ENCODE measurements around the gene TRPM3.
"Not testable (repeated sequence)": the region's sequence is repeated elsewhere in the genome, so short reads cannot be mapped to it uniquely, and the experiment has no call there.

The TRPM3 gene

GRCh38 chr9:70639853-70640814, 481.3 kb downstream of the TRPM3 start:
- Histone ChIP-seq H3K4me1 (ENCODE audit: insufficient read depth, insufficient read length) (no peaks in the 10 kb centered on the region), H3K9me3 (ENCODE audit: insufficient read depth, low read length) (no peaks in the 10 kb centered on the region), H3K36me3 (ENCODE audit: insufficient read depth, insufficient read length, low read length) (no peaks in the 10 kb centered on the region), H3K9ac (ENCODE audit: insufficient read length, low read depth) (no peak overlapping the region), H3K27me3 (ENCODE audit: insufficient read depth, insufficient read length) (no peaks in the 10 kb centered on the region), H3K4me3 (ENCODE audit: insufficient read length, low read depth) (no peak overlapping the region)
- DNase-seq (ENCODE audit: low read depth, low spot score) = peak; percentile 54
- TF ChIP-seq YY1 (IDR thresholded peaks at IDR 0.05; ENCODE audit: insufficient read depth, insufficient read length) (no peak), ZNF274 (IDR thresholded peaks at IDR 0.05; ENCODE audit: low read depth, low read length) (no peak), SUZ12 (IDR thresholded peaks at IDR 0.05; ENCODE audit: extremely low read depth, insufficient read depth, insufficient read length) (no peak)

DNA sequence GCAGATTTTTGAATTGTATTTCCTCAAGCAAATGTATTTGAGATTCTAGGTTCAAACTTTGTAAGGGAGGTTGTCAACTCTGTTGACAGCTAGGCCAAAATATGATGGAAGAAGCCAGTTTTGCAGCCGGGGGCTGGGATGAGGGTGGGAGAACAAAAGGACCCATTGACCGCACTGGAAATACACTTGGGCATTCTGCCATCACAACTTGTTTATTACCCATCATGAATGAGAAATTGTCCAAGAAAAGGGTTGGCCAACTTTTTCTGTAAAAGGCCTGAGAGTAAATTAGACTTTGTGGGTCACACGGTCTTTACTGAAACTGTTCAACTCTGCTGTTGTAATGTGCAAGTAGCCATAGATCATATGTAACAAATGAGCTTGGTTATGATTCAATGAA, 485.6 kb downstream of the TRPM3 start:
- DNase-seq (ENCODE audit: low read depth, low spot score) = no peak
- no peak overlapping the region for H3K4me3 ChIP-seq (ENCODE audit: insufficient read length, low read depth)
- no peaks in the 10 kb centered on the region for H3K36me3 ChIP-seq (ENCODE audit: insufficient read depth, insufficient read length, low read length)
- no peaks in the 10 kb centered on the region for H3K27me3 ChIP-seq (ENCODE audit: insufficient read depth, insufficient read length)
- H3K9me3 ChIP-seq (ENCODE audit: insufficient read depth, low read length) = no peaks in the 10 kb centered on the region
- H3K4me1 ChIP-seq (ENCODE audit: insufficient read depth, insufficient read length) = no peaks in the 10 kb centered on the region
- H3K9ac ChIP-seq (ENCODE audit: insufficient read length, low read depth) = no peak overlapping the region
- TF ChIP-seq SUZ12 (IDR thresholded peaks at IDR 0.05; ENCODE audit: extremely low read depth, insufficient read depth, insufficient read length) (no peak), ZNF274 (IDR thresholded peaks at IDR 0.05; ENCODE audit: low read depth, low read length) (no peak), YY1 (IDR thresholded peaks at IDR 0.05; ENCODE audit: insufficient read depth, insufficient read length) (no peak)

DNA sequence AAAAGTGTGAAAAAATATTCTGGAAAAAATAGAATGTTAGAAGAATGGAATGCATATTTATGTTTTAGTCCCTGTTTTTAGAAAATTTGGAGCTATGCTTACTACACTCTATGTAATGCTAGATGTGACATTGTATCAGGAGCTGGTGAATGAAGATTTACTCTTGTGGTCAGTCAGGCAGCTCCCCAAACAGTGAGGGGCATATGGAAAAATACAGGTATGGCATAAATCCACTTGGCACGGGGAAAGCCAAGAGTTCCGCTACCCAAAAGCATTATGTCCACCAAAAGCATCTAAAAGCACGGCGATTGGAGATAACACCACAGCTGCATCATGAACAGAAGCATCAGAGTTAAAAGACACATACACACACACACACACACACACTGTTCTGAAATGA, 486.7 kb downstream of the TRPM3 start:
- no peak for TF ChIP-seq YY1 (IDR thresholded peaks at IDR 0.05; ENCODE audit: insufficient read depth, insufficient read length)
- TF ChIP-seq ZNF274 (IDR thresholded peaks at IDR 0.05; ENCODE audit: low read depth, low read length) = no peak
- TF ChIP-seq SUZ12 (IDR thresholded peaks at IDR 0.05; ENCODE audit: extremely low read depth, insufficient read depth, insufficient read length) = no peak
- H3K9ac ChIP-seq (ENCODE audit: insufficient read length, low read depth) = no peak overlapping the region
- no peaks in the 10 kb centered on the region for H3K4me1 ChIP-seq (ENCODE audit: insufficient read depth, insufficient read length)
- no peaks in the 10 kb centered on the region for H3K27me3 ChIP-seq (ENCODE audit: insufficient read depth, insufficient read length)
- H3K9me3 ChIP-seq (ENCODE audit: insufficient read depth, low read length) = no peaks in the 10 kb centered on the region
- no peaks in the 10 kb centered on the region for H3K36me3 ChIP-seq (ENCODE audit: insufficient read depth, insufficient read length, low read length)
- H3K4me3 ChIP-seq (ENCODE audit: insufficient read length, low read depth) = no peak overlapping the region
- no peak for DNase-seq (ENCODE audit: low read depth, low spot score)

DNA sequence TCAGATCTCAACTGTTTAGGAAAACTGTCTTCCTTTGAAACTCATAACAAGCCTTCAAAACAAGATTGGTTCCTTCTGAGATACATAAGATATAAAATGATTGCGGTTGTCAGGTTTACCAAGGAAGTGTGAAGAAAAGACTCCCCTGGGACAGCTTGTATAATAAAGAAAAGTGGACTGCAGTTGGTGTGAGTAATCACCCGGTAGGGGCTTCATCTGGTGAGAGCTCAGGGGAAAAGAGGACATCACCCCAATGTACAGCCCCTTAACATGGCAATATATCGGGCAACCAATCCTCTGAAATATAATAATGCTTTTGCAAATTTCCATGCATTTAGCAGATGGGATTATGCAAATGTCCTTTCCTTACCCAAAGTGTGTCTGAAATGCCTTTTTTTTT, 490.4 kb downstream of the TRPM3 start:
- Histone ChIP-seq H3K27me3 (ENCODE audit: insufficient read depth, insufficient read length) (no peaks in the 10 kb centered on the region), H3K9me3 (ENCODE audit: insufficient read depth, low read length) (no peaks in the 10 kb centered on the region), H3K4me1 (ENCODE audit: insufficient read depth, insufficient read length) (no peaks in the 10 kb centered on the region), H3K9ac (ENCODE audit: insufficient read length, low read depth) (no peak overlapping the region), H3K36me3 (ENCODE audit: insufficient read depth, insufficient read length, low read length) (no peaks in the 10 kb centered on the region), H3K4me3 (ENCODE audit: insufficient read length, low read depth) (no peak overlapping the region)
- DNase-seq (ENCODE audit: low read depth, low spot score) = no peak
- no peak for TF ChIP-seq ZNF274 (IDR thresholded peaks at IDR 0.05; ENCODE audit: low read depth, low read length)
- no peak for TF ChIP-seq SUZ12 (IDR thresholded peaks at IDR 0.05; ENCODE audit: extremely low read depth, insufficient read depth, insufficient read length)
- TF ChIP-seq YY1 (IDR thresholded peaks at IDR 0.05; ENCODE audit: insufficient read depth, insufficient read length) = no peak

- DNase-seq (ENCODE audit: low read depth, low spot score); H3K4me1 ChIP-seq (ENCODE audit: insufficient read depth, insufficient read length); H3K36me3 ChIP-seq (ENCODE audit: insufficient read depth, insufficient read length, low read length); H3K27me3 ChIP-seq (ENCODE audit: insufficient read depth, insufficient read length); H3K9ac ChIP-seq (ENCODE audit: insufficient read length, low read depth); H3K4me3 ChIP-seq (ENCODE audit: insufficient read length, low read depth); H3K9me3 ChIP-seq (ENCODE audit: insufficient read depth, low read length): not testable (repeated sequence)
Measured at GRCh38 chr9:70629080-70629685, 492.2 kb downstream of the TRPM3 start.

DNA sequence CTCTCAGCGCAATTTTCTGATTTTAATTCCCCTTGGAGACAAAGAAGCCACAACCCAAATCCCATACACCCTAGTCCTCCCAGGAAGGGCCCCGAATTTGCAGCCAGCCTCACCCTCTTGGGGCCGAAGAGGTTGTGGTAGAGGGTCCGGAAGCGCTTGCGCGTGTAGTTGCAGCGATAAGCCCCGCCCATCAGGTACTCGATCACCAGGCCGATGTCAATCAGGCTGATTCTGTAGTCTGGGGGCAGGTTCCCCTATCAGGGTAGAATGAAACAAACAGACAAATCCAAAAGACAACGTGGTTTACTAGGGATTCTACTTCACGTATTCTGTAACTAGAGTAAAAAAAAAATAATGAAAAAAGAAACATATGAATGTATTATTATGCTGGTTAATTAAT, 496.3 kb downstream of the TRPM3 start:
- no peak for DNase-seq (ENCODE audit: low read depth, low spot score)
- Histone ChIP-seq H3K36me3 (ENCODE audit: insufficient read depth, insufficient read length, low read length) (no peaks in the 10 kb centered on the region), H3K27me3 (ENCODE audit: insufficient read depth, insufficient read length) (no peaks in the 10 kb centered on the region), H3K9ac (ENCODE audit: insufficient read length, low read depth) (no peak overlapping the region), H3K4me3 (ENCODE audit: insufficient read length, low read depth) (no peak overlapping the region), H3K4me1 (ENCODE audit: insufficient read depth, insufficient read length) (no peaks in the 10 kb centered on the region), H3K9me3 (ENCODE audit: insufficient read depth, low read length) (peaks cover 10% of the 10 kb centered on the region)
- TF ChIP-seq SUZ12 (IDR thresholded peaks at IDR 0.05; ENCODE audit: extremely low read depth, insufficient read depth, insufficient read length) (no peak), YY1 (IDR thresholded peaks at IDR 0.05; ENCODE audit: insufficient read depth, insufficient read length) (no peak)

GRCh38 chr9:70618784-70619183, 502.6 kb downstream of the TRPM3 start:
- TF ChIP-seq SUZ12 (IDR thresholded peaks at IDR 0.05; ENCODE audit: extremely low read depth, insufficient read depth, insufficient read length) (no peak), YY1 (IDR thresholded peaks at IDR 0.05; ENCODE audit: insufficient read depth, insufficient read length) (no peak), ZNF274 (IDR thresholded peaks at IDR 0.05; ENCODE audit: low read depth, low read length) (no peak)
- Histone ChIP-seq H3K36me3 (ENCODE audit: insufficient read depth, insufficient read length, low read length) (no peaks in the 10 kb centered on the region), H3K9ac (ENCODE audit: insufficient read length, low read depth) (no peak overlapping the region), H3K4me3 (ENCODE audit: insufficient read length, low read depth) (no peak overlapping the region), H3K27me3 (ENCODE audit: insufficient read depth, insufficient read length) (no peaks in the 10 kb centered on the region), H3K4me1 (ENCODE audit: insufficient read depth, insufficient read length) (no peaks in the 10 kb centered on the region), H3K9me3 (ENCODE audit: insufficient read depth, low read length) (peaks cover 10% of the 10 kb centered on the region)
- no peak for DNase-seq (ENCODE audit: low read depth, low spot score)

All from NT2/D1 (cell line).